ENCODE results near the gene CRYL1. TPM values are rescaled to one million over a fixed set of nuclear protein-coding genes. Genes with fewer than 3 reads are reported as not detected.
"Not testable (repeated sequence)": the region's sequence is repeated elsewhere in the genome, so short reads cannot be mapped to it uniquely, and the experiment has no call there.

The CRYL1 gene
- total RNA-seq, 2 donors from 2014 or later = 24.9 to 31.0 TPM

DNA sequence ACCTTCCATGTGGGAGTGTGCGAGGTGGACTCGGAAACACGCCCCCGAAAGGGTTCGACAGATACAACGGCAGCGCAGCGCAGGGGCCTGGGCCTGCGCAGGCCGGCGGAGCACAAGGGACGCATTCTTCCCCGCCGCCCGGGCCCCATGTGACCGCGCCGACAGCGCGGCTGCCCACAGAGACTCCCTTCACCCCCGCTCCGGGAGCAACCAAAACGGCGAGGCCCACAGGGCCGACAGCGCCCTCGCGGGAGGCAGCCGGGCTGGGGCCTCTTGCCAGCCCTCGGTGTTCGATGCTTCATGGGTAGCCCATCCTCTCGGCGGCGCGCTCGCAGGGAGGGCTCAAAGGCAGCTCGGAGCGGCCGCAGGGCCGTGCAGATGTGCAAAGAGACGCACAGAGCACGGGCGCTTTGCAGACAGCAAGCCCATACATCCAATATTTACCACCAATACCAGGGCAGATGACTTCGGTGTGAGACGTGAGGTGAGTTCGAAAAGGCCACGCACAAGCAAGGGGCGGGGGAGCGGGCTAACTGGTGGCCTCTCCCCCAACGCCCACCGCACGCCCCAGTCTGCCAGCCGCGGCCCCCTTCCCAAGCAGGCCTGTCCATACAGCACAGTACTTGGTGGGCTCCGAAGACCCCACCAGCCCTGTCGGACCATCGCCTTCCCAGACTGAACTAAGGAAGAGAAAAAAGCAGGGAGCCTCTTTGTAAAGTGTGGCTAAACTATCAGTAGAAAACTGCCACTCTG is 89.9 kb downstream of the CRYL1 start:
- ATAC-seq (peak in 1 of 2 donors; percentile 21), DNase-seq (no peak)
- intact Hi-C loops (cut with DNase I) = no loop called here

DNA sequence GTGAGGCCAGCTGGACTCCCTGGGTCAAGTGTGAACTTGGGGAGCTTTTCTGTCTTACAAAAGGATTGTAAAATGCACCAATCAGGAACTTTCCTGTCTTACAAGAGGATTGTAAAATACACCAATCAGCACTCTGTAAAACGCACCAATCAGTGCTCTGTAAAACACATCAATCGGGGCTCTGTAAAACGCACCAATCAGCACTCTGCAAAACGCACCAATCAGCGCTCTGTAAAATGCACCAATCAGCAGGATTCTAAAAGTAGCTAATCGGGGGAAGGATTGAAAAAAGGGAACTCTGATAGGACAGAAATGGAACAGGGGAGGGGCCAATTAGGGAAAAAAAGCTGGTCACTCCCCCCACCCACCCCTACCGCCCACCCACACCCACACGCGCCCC is 91.4 kb downstream of the CRYL1 start:
- ATAC-seq; DNase-seq; intact Hi-C loops (cut with DNase I): not testable (repeated sequence)

DNA sequence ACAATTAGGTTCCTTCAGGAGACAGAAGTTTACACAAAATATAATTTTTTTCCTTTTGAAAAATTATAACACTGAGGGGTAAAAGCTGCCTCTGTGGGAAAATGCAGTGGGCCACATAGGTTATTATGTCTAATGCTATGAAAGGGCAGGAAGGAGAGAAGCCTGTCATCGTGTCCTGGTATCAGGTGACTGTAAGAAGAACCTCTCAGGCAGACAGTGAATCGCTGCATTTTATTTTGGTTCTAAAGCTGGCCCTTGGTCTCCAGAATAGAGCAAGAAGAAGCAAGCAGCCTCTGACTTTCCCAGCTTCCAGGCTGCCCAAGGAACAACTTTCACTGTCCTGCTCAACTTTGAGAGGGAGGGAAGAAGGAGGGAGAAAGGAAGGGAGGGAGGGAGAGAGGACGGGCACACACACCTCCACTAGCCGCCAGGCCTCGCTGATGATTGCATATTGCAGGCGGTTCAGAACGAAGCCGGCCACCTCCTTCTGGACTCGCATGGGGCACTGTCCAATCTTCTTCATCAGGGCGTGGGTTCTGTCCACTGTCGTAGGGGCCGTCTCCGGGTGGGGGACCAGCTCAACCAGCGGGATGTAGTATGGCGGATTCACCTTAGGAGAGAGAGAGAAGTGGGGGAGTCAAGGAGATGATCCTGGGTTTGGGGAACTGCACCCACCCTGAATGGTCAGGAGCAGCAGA is 93.8 kb downstream of the CRYL1 start:
- intact Hi-C loops (cut with DNase I) = no loop called here
- ATAC-seq (peak in 1 of 2 donors; percentile 6), DNase-seq (no peak)

GRCh38 chr13:20431080-20431479 is 94.6 kb downstream of the CRYL1 start:
- ATAC-seq = peak in 1 of 2 donors; percentile 28

GRCh38 chr13:20430296-20430695 is 95.4 kb downstream of the CRYL1 start:
- DNase-seq (no peak), ATAC-seq (no peak)
- intact Hi-C loops (cut with DNase I) = no loop called here

More at GRCh38 chr13:20431080-20431479, 94.6 kb downstream of the CRYL1 start:
- no peak for DNase-seq
- intact Hi-C loops (cut with DNase I) = no loop called here

- ATAC-seq (no peak), DNase-seq (no peak)
- intact Hi-C loops (cut with DNase I) = no loop called here
These were observed 96.0 kb downstream of the CRYL1 start for GRCh38 chr13:20429682-20430081.

DNA sequence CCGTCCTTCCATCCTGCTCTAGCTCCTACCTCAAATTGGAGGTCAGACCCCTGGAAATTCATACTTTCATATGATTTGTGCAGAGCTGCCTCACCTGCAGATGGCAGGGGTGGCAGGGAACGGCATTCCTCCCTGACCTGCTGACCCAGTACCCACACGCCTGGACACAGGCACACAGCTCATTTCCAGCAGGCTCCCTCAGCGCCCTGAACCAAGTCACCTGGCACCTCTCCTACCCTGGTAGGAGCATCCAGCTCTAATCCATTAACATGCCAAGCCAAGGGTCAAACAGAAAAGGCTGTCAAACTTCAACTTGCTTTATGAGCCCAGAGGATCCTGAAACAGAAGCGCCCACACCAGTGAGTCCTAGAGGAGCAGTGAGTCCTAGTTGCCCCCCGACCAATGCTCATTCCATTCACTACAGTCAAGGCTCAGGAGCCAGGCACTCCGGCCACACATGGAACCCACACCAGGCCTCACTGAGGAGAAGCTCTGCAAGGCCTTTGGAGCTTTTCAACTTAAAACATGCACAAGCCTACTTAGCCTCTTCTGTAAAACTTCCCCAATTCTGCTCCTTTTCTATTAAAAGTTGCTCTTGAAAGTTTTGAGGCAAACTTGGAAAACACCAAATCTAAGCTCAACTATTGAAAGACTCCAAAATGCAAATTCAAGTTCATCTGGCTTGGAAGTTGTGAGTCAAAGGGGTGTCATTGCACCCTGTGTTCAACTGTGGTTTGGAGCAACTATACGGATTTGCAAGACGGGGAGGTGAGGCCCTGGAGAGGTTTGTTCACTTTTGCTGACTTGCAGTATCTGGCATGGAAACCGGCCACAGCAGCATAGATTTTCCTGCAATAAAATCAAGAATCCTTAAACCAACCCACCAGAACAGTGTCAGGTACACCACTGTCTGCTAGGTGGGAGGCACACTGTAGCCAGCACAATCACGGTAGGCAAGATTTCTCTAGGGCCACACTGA is 96.7 kb downstream of the CRYL1 start:
- DNase-seq (no peak), ATAC-seq (no peak)
- intact Hi-C loops (cut with DNase I) = no loop called here

DNA sequence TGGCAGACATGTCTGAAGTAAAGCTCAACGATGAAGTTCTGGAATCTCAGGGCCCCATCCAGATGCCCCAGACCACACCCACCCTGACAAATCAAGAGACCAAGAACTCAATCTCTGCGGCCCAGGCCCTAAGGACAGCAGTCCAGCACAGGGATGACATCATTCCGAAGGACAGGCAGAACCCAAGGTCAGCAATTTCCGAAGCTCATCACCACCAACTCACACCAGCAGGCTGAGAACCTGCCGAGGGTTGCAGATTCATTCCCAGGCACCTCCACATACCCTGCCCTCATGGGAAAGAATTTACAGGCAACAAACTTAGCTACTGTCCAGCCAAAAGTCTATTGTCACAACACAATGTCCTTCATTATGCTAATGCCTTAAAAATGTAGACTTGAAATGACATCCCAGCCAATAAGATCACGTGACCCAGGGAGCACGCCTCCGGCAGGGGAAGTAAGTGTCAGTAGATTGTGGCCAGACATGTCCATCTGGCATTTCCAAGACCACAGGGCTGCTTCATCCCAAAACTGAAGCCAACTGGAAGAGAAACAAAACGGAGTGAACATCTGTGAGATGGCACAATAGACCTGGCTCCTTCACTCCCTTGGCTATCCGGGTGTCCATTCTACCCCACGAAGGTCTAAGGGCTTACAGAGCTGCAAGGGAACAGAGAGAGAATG is 98.8 kb downstream of the CRYL1 start:
- peak; percentile 74 to 76 for ATAC-seq

DNA sequence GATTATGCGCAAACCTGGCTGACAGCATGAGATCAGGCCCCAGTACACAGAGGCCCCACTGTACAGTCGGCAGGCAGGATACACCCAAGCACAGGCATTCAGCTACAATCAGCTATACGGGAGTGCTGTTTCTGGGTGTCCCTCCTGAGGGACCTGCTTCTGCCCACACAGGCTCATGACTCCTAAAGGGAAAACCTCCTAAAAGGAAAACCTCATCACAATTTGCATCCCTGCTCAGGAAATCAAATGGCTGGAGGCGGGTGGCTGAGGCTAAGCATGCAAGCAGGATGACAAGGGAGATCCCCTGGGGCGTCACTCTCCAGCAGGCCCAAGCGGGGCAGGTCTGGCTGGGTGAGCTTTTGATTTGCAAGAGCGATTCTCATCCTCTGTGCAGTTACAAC is 99.8 kb downstream of the CRYL1 start:
- no peak for ATAC-seq
- no peak for DNase-seq
- intact Hi-C loops (cut with DNase I) = no loop called here

More for the DNA sequence above, 98.8 kb downstream of the CRYL1 start:
- no peak for DNase-seq
- intact Hi-C loops (cut with DNase I) = no loop called here

GRCh38 chr13:20424949-20425348 is 100.7 kb downstream of the CRYL1 start:
- DNase-seq (no peak), ATAC-seq (peak in 1 of 2 donors; percentile 2)
- intact Hi-C loops (cut with DNase I) = no loop called here

- ATAC-seq (no peak), DNase-seq (no peak)
- intact Hi-C loops (cut with DNase I) = no loop called here
These were observed 101.2 kb downstream of the CRYL1 start for GRCh38 chr13:20424559-20424852.

DNA sequence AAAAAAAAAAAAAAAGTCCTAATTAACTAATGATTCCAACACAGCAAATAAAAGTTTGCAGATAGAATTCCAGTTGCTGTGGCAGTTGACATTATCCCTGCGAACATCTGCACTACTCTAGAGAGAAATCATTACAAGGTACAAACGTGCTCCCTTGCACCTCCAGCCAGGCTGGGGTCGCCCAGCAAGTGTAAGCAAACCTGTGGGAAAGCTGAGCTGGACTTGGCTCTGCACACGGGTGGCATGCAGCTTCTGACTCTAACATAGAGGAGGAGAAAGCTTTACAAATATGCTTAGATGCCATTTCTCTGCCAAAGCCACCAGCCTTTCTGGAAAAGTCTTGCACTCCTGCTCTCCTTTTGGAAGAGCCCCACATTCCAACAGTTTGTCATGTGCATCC is 103.3 kb downstream of the CRYL1 start:
- intact Hi-C loops (cut with DNase I) = no loop called here
- no peak for ATAC-seq

DNA sequence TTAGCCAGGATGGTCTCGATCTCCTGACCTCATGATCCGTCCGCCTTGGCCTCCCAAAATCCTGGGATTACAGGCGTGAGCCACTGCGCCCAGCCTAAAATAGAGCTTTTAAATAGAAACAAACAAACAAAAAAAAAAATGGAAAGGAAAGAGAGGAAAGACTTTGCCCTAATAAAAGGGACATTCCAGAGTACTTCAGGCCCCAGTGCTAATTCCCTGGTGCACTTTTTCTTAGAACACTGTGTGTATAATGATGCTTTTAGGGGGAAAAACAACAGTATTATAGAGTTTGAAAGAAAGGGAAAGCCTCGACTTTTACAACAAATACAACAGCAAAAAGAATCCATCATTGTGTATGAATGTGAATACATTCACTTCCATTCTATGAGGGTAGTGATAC is 104.7 kb downstream of the CRYL1 start:
- ATAC-seq (no peak), DNase-seq (no peak)
- intact Hi-C loops (cut with DNase I) = no loop called here

More for the DNA sequence above, 103.3 kb downstream of the CRYL1 start:
- DNase-seq = no peak

DNA sequence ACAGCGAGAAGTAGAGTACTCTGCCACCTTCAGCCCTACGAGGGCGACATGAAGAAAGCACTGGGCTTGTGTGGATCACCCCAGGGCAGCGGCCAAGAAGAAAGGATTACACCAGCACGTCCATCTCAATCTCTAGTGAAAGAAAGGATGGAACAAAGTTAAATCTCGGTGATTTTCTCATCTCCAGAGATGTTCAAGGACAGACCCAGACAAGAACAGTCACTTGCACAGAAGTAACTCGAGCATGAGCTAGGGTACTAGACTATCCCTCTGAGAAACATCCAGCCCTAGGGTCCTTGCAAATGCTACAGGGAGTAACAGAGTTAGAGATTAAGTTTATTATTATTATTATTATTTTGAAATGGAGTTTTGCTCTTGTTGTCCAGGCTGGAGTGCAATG is 106.7 kb downstream of the CRYL1 start:
- DNase-seq = no peak
- ATAC-seq = no peak
- intact Hi-C loops (cut with DNase I) = no loop called here

GRCh38 chr13:20416223-20416745 is 109.4 kb downstream of the CRYL1 start:
- DNase-seq = no peak
- intact Hi-C loops (cut with DNase I) = no loop called here
- no peak for ATAC-seq

DNA sequence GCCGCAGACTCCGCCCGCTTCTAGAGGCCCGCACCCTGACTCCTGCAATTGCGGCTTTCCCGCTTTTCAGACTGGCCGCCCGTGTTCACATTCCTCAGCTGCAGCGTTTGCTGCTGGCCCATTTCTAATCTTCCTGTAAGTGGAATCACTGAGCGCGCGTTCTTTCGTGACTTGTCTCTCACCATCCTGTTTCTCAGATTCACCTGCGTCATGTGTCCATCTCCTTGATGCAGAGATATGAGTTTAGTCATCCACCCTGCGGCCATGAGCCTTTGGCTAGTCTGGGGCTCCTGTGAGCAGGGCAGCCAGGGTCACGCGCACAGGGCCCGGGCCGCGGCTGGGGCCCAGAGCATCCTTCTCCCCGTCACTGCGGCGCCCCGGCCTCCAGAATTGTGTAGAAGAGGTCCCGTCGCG is 110.0 kb downstream of the CRYL1 start:
- intact Hi-C loops (cut with DNase I) = no loop called here
- no peak for DNase-seq
- no peak for ATAC-seq

DNA sequence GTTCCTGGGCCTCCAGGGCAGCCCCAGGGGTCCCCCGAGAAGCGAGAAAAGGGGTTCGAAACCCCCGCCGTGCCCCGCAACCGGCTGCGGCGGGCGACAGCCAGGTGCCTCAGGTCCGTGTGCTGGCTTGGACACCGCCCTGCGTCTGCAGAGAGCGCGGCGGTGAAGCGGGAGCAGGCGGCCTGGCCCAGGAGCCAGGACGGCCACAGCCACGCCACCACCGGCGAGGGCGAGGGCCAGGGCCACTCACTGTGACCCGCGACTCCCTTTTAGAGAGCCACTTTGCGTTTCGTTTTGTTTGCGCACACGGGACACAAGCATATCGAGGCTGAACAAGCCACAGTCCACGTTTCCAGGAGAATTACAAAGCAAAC is 110.4 kb downstream of the CRYL1 start:
- DNase-seq (no peak), ATAC-seq (no peak)
- intact Hi-C loops (cut with DNase I) = no loop called here

GRCh38 chr13:20414546-20415305 is 110.9 kb downstream of the CRYL1 start:
- DNase-seq (no peak), ATAC-seq (no peak)
- intact Hi-C loops (cut with DNase I) = no loop called here
